ENCODE data around the gene MORN3. TPM values are rescaled to one million over a fixed set of nuclear protein-coding genes. Genes with fewer than 3 reads are reported as not detected.

Gene MORN3
- total RNA-seq, 1 experiment from 2014 or later, result 0.34 TPM

DNA sequence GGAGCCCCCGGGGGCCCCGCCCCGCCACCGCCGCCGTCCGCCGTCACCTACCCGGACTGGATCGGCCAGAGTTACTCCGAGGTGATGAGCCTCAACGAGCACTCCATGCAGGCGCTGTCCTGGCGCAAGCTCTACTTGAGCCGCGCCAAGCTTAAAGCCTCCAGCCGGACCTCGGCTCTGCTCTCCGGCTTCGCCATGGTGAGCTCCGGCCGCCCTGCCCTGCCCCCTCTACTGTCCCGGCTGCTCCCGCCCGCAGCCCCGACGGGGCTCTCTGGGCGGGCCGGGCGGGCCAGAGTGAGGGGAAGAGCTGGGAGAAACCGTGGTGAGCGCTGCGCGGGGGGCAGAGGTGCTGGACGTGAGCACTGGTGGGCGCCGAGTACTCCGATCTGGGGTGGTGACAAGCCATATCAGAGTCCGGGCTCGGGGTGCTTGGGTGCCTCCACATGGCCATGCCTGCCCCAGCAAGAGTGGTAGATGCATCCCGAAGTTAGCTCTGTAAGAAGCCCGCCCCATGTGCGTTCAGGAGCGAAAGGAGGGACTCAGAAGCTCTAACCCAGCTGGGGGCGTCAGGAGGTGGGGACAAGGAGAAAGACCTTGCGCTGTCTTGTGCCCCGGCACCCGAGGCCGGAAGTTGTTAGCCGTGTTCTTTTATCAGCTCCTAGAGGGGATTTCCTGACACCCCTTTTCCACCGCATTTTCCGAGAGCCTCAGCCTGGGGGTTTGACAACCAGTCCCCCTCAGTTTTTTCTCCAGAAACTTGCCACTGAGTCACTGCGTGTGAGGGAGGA is 42.4 kb downstream of the MORN3 start:
- no peaks in the 10 kb centered on the region for H3K9me3 ChIP-seq (ENCODE audit: control insufficient read depth in 1 of 2, insufficient read depth in 1 of 2, low read depth in 1 of 2, low read length in 2 of 2)
- H3K27me3 ChIP-seq (ENCODE audit: insufficient read depth, low read length), result no peaks in the 10 kb centered on the region
- H3K36me3 ChIP-seq (ENCODE audit: control insufficient read depth in 1 of 2, insufficient read depth in 2 of 2, low read length in 2 of 2), result no peaks in the 10 kb centered on the region
- H3K4me3 ChIP-seq (replicated peaks in 1 of 2; ENCODE audit: low read depth in 1 of 2, low read length in 2 of 2), result peak overlapping the region; percentile 86 to 87
- H3K27ac ChIP-seq (ENCODE audit: low read depth, low read length), result peak overlapping the region; percentile 79
- peak overlapping the region; percentile 96 for H3K4me2 ChIP-seq (ENCODE audit: low read length)
- no peak overlapping the region for H2AFZ ChIP-seq (ENCODE audit: low read depth, low read length, poor library complexity, severe bottlenecking)
- H3K4me1 ChIP-seq (ENCODE audit: control insufficient read depth in 1 of 2, insufficient read depth in 2 of 2, low read length in 2 of 2), result peaks cover 30 to 49% of the 10 kb centered on the region in 2 experiments
- no peaks in the 10 kb centered on the region for H3K9me2 ChIP-seq (ENCODE audit: insufficient read depth)
- H3K79me2 ChIP-seq (ENCODE audit: insufficient read depth, low read length), result peaks cover 46% of the 10 kb centered on the region
- intact Hi-C loops (cut with micrococcal nuclease), result loop anchor here (5.0 kb wide), 2 partner anchors 35 to 125 kb away; no protein-coding TSS in a partner anchor
- BruUV-seq (replicated peaks), result TSS peak; percentile 39
- H3K9ac ChIP-seq (ENCODE audit: low read length), result peak overlapping the region; percentile 95
- no peak for DNase-seq (ENCODE audit: low read depth, low spot score)
- ChIA-PET POLR2A (interaction anchor here (0.6 to 1.6 kb wide), 7 partner anchors 8 to 1544 kb away, joined by 3 to 7 read pairs (median 3); no protein-coding TSS in a partner anchor), RAD21 (ENCODE audit: low non-redundant PET in 1 of 2, low total read pairs in 2 of 2, uncharacterized antibody in 2 of 2, unreplicated experiment in 2 of 2) (interaction anchor here (0.6 to 2.4 kb wide), 3 partner anchors 58 to 75 kb away, joined by 3 to 10 read pairs (median 5); no protein-coding TSS in a partner anchor), CTCF (interaction anchor here (0.6 to 4.2 kb wide), 4 partner anchors 10 to 167 kb away, joined by 3 to 27 read pairs (median 4); no protein-coding TSS in a partner anchor)
- TF ChIP-seq, protein P1, sequence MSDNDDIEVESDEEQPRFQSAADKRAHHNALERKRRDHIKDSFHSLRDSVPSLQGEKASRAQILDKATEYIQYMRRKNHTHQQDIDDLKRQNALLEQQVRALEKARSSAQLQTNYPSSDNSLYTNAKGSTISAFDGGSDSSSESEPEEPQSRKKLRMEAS (IDR thresholded peaks at IDR 0.05), result no peak; the same call in none of the 2 replicates
- no peak for TF ChIP-seq SIN3A (IDR thresholded peaks at IDR 0.05; ENCODE audit: low read depth)
- peak; percentile 47; the same call in 1 of the 2 replicates for TF ChIP-seq ZFX (IDR thresholded peaks at IDR 0.05)
- no peak for TF ChIP-seq RAD21 (IDR thresholded peaks at IDR 0.05; ENCODE audit: low read depth)
- ATAC-seq, result peak; percentile 45
- H4K20me1 ChIP-seq (ENCODE audit: insufficient read depth), result no peaks in the 10 kb centered on the region

DNA sequence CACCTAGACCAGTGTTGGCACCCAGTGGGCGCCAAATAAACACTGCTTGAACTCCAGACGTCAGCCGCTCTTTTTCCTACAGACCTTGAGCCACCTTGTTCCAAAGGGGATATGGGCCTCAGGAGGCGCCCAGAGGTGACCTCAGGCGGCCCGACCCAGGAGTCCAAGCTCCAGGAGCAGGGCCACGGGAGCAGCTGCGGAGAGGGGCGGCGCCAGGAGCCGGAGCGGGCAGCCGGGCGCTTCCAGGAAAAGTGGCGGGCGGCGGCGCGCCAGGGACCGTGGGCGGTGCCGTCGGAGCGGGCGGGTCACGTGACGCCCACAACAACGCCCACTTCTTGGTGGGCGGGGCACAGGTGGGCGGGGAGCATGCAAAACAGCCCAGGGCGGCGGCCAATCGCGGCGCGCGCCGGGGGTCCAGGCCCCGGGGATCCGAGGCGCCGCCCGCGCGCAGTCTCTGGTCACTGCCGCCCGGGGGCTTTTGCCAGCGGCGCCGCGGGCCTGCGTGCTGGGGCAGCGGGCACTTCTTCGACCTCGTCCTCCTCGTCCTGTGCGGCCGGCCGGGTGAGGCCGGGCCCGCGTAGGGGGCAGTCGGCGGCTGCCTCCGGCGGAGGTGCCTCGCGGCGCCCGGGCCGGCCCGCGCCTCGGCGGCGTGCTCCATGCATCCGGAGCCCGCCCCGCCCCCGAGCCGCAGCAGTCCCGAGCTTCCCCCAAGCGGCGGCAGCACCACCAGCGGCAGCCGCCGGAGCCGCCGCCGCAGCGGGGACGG is 43.2 kb downstream of the MORN3 start, which contains the start of gene ORAI1:
Gene ORAI1, plus strand, starts transcription at position 444 of the 766 bp plus-strand sequence.
- ATAC-seq (peak; percentile 79), DNase-seq (ENCODE audit: low read depth, low spot score) (peak; percentile 83)
- H2AFZ ChIP-seq (ENCODE audit: low read depth, low read length, poor library complexity, severe bottlenecking), result no peak within 1 kb of the TSS
- peak within 1 kb of the TSS; percentile 86 to 87 for H3K4me3 ChIP-seq (replicated peaks in 1 of 2; ENCODE audit: low read depth in 1 of 2, low read length in 2 of 2)
- no peaks in the 10 kb centered on the region for H4K20me1 ChIP-seq (ENCODE audit: insufficient read depth)
- ChIA-PET RAD21 (ENCODE audit: low non-redundant PET in 1 of 2, low total read pairs in 2 of 2, uncharacterized antibody in 2 of 2, unreplicated experiment in 2 of 2) (interaction anchor here (0.6 to 2.4 kb wide), 3 partner anchors 58 to 74 kb away, joined by 3 to 10 read pairs (median 5); no protein-coding TSS in a partner anchor), POLR2A (interaction anchor here (1.2 to 1.6 kb wide), 4 partner anchors 9 to 46 kb away, joined by 3 to 7 read pairs (median 3); no protein-coding TSS in a partner anchor), CTCF (interaction anchor here (0.9 to 4.2 kb wide), 4 partner anchors 38 to 168 kb away, joined by 3 to 27 read pairs (median 4); partner anchors contain the start of gene TMEM120B)
- H3K36me3 ChIP-seq (ENCODE audit: control insufficient read depth in 1 of 2, insufficient read depth in 2 of 2, low read length in 2 of 2), result no peaks in the 10 kb centered on the region
- H3K79me2 ChIP-seq (ENCODE audit: insufficient read depth, low read length), result peaks cover 40% of the 10 kb centered on the region
- peak within 1 kb of the TSS; percentile 95 for H3K9ac ChIP-seq (ENCODE audit: low read length)
- H3K4me2 ChIP-seq (ENCODE audit: low read length), result peak within 1 kb of the TSS; percentile 96
- no TSS peak for BruUV-seq (replicated peaks)
- intact Hi-C loops (cut with micrococcal nuclease), result loop anchor here (5.0 kb wide), 2 partner anchors 36 to 124 kb away; no protein-coding TSS in a partner anchor
- H3K27ac ChIP-seq (ENCODE audit: low read depth, low read length), result peak within 1 kb of the TSS; percentile 79
- no peaks in the 10 kb centered on the region for H3K27me3 ChIP-seq (ENCODE audit: insufficient read depth, low read length)
- no peaks in the 10 kb centered on the region for H3K9me2 ChIP-seq (ENCODE audit: insufficient read depth)
- peaks cover 30 to 48% of the 10 kb centered on the region in 2 experiments for H3K4me1 ChIP-seq (ENCODE audit: control insufficient read depth in 1 of 2, insufficient read depth in 2 of 2, low read length in 2 of 2)
- no peaks in the 10 kb centered on the region for H3K9me3 ChIP-seq (ENCODE audit: control insufficient read depth in 1 of 2, insufficient read depth in 1 of 2, low read depth in 1 of 2, low read length in 2 of 2)
- no peak for TF ChIP-seq ELF1 (IDR thresholded peaks at IDR 0.05; ENCODE audit: borderline replicate concordance, low read depth)
- TF ChIP-seq SP1 (IDR thresholded peaks at IDR 0.05; ENCODE audit: low read depth), result no peak
- TF ChIP-seq, protein P2, sequence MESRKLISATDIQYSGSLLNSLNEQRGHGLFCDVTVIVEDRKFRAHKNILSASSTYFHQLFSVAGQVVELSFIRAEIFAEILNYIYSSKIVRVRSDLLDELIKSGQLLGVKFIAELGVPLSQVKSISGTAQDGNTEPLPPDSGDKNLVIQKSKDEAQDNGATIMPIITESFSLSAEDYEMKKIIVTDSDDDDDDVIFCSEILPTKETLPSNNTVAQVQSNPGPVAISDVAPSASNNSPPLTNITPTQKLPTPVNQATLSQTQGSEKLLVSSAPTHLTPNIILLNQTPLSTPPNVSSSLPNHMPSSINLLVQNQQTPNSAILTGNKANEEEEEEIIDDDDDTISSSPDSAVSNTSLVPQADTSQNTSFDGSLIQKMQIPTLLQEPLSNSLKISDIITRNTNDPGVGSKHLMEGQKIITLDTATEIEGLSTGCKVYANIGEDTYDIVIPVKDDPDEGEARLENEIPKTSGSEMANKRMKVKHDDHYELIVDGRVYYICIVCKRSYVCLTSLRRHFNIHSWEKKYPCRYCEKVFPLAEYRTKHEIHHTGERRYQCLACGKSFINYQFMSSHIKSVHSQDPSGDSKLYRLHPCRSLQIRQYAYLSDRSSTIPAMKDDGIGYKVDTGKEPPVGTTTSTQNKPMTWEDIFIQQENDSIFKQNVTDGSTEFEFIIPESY (IDR thresholded peaks at IDR 0.05; ENCODE audit: extremely low read depth, insufficient replicate concordance, low read length), result no peak
- TF ChIP-seq SIN3A (IDR thresholded peaks at IDR 0.05; ENCODE audit: low read depth), result no peak
- no peak for TF ChIP-seq POLR2A (IDR thresholded peaks at IDR 0.05; ENCODE audit: borderline replicate concordance, extremely low read depth, insufficient read depth, insufficient read length)
- no peak for TF ChIP-seq EZH2phosphoT487 (IDR thresholded peaks at IDR 0.05; ENCODE audit: borderline replicate concordance)
- TF ChIP-seq RAD21 (IDR thresholded peaks at IDR 0.05; ENCODE audit: low read depth), result no peak
- no peak for TF ChIP-seq SRF (IDR thresholded peaks at IDR 0.05; ENCODE audit: low read depth)
- no peak for TF ChIP-seq FOSL1 (IDR thresholded peaks at IDR 0.05; ENCODE audit: low read depth)
- no peak for TF ChIP-seq JUND (IDR thresholded peaks at IDR 0.05)
- TF ChIP-seq, protein P1 (IDR thresholded peaks at IDR 0.05), result peak; percentile 62; the same call in 1 of the 2 replicates
- no peak for TF ChIP-seq ZNF274 (IDR thresholded peaks at IDR 0.05; ENCODE audit: low read depth, low read length)
